WERI-Rb-1 (cell line): ENCODE data around the gene RGS3.
"Not testable (repeated sequence)": the region's sequence is repeated elsewhere in the genome, so short reads cannot be mapped to it uniquely, and the experiment has no call there.

Experiments
- DNase-seq: peaks from one replicate; pipeline ENCODE4 v3.0.0-alpha.2; 2020
- H3K27ac ChIP-seq: fragments of 250-450 bp; sonication (Bioruptor Pico); 2 replicates; pipeline ENCODE4 v1.5.1; 2020; ENCODE audit warnings: mild to moderate bottlenecking, moderate library complexity
- H3K27me3 ChIP-seq: fragments of 250-450 bp; sonication (Bioruptor Pico); 2 replicates; pipeline ENCODE4 v1.5.1; 2021; ENCODE audit warnings: mild to moderate bottlenecking, low read depth, moderate library complexity; ENCODE audit not compliant: insufficient read depth, severe bottlenecking
- H3K36me3 ChIP-seq: fragments of 250-450 bp; sonication (Bioruptor Pico); 2 replicates; pipeline ENCODE4 v1.5.1; 2020; ENCODE audit warnings: mild to moderate bottlenecking, moderate library complexity
- H3K4me3 ChIP-seq: 2 replicates; pipeline ENCODE4 v1.5.1; 2011; ENCODE audit warnings: low read depth, mild to moderate bottlenecking, control low read depth, low read length
- H3K9me3 ChIP-seq: fragments of 250-450 bp; sonication (Bioruptor Pico); 2 replicates; pipeline ENCODE4 v1.5.1; 2021; ENCODE audit warnings: mild to moderate bottlenecking, moderate library complexity; ENCODE audit not compliant: severe bottlenecking
- CTCF ChIP-seq: IDR thresholded peaks from 2 replicates; pipeline ENCODE4 v1.5.1; 2011; ENCODE audit warnings: low read depth, mild to moderate bottlenecking, control low read depth, inconsistent platforms, low read length

Gene RGS3

GRCh38 chr9:113483676-113484257 is 20.2 kb downstream of the RGS3 start:
- H3K27ac ChIP-seq = no peak overlapping the region
- no peak for DNase-seq
- H3K4me3 ChIP-seq = no peak overlapping the region
- H3K9me3 ChIP-seq = no peaks in the 10 kb centered on the region
- TF ChIP-seq CTCF = no peak
- no peaks in the 10 kb centered on the region for H3K36me3 ChIP-seq
- H3K27me3 ChIP-seq = no peaks in the 10 kb centered on the region

DNA sequence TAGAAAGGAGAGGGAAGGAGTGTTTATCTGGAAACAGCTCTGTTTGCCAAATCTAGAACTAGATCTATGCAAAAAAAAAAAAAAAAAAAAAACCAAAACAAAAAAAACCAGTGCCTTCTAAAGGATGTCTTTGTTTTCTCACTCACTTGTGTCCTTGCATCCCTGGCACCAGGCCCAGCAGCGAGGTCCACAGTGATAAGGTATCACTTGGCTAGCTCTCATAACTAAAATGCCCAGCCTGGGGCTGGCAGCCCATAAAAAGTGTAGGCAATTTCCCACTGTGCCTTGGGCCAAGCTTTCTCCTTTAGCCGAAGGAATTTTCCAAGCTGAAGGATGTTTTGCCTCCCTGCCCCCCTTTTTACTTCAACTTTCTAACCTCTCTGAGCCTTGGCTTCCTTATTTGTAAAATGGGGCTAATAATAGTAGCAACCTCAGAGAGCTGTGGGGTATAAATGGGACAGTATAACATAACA is 20.8 kb downstream of the RGS3 start:
- H3K36me3 ChIP-seq = no peaks in the 10 kb centered on the region
- no peaks in the 10 kb centered on the region for H3K27me3 ChIP-seq
- H3K27ac ChIP-seq = no peak overlapping the region
- no peak overlapping the region for H3K4me3 ChIP-seq
- no peaks in the 10 kb centered on the region for H3K9me3 ChIP-seq
- TF ChIP-seq CTCF = no peak
- DNase-seq = no peak

GRCh38 chr9:113485761-113486115 is 22.2 kb downstream of the RGS3 start:
- DNase-seq = no peak
- no peak for TF ChIP-seq CTCF
- H3K9me3 ChIP-seq = no peaks in the 10 kb centered on the region
- H3K36me3 ChIP-seq = no peaks in the 10 kb centered on the region
- H3K27ac ChIP-seq = no peak overlapping the region
- H3K27me3 ChIP-seq = no peaks in the 10 kb centered on the region
- no peak overlapping the region for H3K4me3 ChIP-seq

- H3K27me3 ChIP-seq = no peaks in the 10 kb centered on the region
- H3K9me3 ChIP-seq = no peaks in the 10 kb centered on the region
- TF ChIP-seq CTCF = no peak
- no peak overlapping the region for H3K27ac ChIP-seq
- no peaks in the 10 kb centered on the region for H3K36me3 ChIP-seq
- no peak overlapping the region for H3K4me3 ChIP-seq
- DNase-seq = no peak
Measured at GRCh38 chr9:113486327-113486726, 22.8 kb downstream of the RGS3 start.

- Histone ChIP-seq H3K9me3 (no peaks in the 10 kb centered on the region), H3K27me3 (no peaks in the 10 kb centered on the region), H3K27ac (no peak overlapping the region), H3K4me3 (no peak overlapping the region), H3K36me3 (no peaks in the 10 kb centered on the region)
- no peak for TF ChIP-seq CTCF
- no peak for DNase-seq
Measured at GRCh38 chr9:113488071-113488470, 24.5 kb downstream of the RGS3 start.

- H3K36me3 ChIP-seq = no peaks in the 10 kb centered on the region
- no peak overlapping the region for H3K4me3 ChIP-seq
- no peak overlapping the region for H3K27ac ChIP-seq
- no peaks in the 10 kb centered on the region for H3K27me3 ChIP-seq
- TF ChIP-seq CTCF = no peak
- no peaks in the 10 kb centered on the region for H3K9me3 ChIP-seq
- DNase-seq = no peak
Measured at GRCh38 chr9:113488490-113488889, 25.0 kb downstream of the RGS3 start.

DNA sequence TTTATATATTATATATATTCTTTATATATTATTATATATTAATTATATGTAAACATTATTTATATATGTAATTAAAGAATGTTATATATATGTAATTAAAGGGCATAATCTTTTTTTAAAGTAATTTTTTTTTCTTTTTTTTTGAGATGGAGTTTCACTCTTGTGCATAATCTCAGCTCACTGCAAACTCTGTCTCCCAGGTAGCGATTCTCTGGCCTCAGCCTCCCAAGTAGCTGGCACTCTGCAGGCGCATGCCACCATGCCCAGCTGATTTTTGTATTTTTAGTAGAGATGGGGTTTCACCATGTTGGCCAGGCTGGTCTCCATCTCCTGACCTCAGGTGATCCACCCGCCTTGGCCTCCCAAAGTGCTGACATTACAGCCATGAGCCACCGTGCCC is 27.6 kb downstream of the RGS3 start:
- H3K9me3 ChIP-seq, H3K36me3 ChIP-seq, H3K27me3 ChIP-seq, DNase-seq, H3K4me3 ChIP-seq, H3K27ac ChIP-seq: not testable (repeated sequence)
